Stimulated activated CD8-positive, alpha-beta memory T cell treated with anti-CD3 and anti-CD28 coated beads, Interleukin-12 subunit alpha, Interleukin-12 subunit beta, amount 100 ng/mL, for 24 hours (primary cell): ENCODE results near the gene SLC27A5.
"Not testable (repeated sequence)": the region's sequence is repeated elsewhere in the genome, so short reads cannot be mapped to it uniquely, and the experiment has no call there.

Source experiments
- DNase-seq: peaks from one replicate; pipeline ENCODE4 v3.0.0-alpha.2; 2020; ENCODE audit errors: extremely low read depth

SLC27A5 gene

DNA sequence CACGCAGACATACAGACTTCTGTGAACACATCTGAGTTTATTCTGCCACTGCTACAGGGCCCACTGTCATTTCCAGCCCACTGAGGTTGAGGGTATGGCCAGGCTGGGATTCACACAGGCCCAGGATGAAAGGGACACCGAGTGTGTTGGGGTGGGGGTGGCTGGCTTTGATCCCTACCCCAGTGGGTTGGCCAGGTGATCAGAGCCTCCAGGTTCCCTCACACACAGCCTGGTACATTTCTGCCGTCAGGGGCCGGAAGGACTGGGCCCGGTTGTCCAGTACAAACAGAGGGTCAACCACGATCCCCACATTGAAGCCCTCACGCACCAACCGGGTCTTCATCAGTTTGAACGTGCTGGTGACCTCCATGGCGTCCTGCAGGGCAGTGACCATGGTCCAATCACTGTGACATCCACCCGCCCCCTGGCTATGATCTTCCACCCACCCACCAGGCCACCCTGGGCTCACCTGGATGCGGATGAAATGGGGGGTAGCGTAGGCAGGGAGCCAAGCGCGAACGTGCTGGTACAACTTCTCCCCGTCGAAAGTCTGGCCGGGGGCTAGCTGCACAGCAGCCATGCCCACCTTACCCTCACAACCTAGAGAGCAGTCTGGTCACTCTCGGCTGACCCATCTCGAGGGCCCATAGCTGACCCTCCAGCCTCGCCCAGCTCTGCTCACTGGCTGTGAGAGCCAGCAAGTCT is 13.3 kb downstream of the SLC27A5 start:
- no peak for DNase-seq

DNA sequence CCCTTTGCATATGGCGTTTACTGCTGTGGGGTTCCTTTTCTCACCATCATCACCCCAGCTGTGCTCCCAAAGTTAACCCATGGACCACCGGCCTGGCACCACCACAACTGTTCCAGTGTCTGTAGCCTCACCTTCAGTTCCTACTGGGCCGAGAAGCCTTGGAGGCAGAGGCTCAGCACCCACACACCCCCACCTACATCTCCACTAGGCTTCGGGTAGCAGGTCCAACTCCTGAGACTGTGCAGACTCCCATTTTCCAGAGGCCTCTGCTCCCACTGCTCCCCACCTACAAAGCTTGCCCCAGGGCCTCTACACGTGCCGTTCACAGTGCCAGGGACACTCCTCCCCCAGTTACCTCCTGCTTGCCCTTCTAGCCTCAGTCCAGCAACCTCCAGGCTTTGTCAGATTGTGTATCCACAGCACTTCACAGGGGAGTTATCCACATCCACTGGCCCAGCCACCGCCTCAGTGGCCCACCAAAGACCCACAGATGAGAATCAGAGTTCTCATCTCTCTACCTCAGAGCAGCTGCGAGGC is 14.1 kb downstream of the SLC27A5 start:
- DNase-seq, result no peak

DNA sequence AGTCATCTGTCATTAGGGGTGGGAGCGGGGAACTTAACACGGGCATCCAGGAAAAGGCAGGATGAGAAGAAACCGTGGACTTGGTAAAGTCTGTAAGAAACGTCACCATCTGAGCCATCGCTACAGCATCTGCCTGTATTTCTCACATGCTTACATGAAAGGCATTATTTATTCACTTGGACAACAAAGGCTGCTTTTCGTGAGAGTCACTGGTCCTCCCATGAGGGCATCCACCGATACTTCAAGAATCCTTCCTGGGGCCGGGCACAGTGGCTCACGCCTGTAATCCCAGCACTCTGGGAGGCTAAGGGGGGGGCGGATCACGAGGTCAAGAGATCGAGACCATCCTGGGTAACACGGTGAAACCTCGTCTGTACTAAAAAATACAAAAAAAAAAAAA is 19.5 kb downstream of the SLC27A5 start:
- DNase-seq, result no peak

DNA sequence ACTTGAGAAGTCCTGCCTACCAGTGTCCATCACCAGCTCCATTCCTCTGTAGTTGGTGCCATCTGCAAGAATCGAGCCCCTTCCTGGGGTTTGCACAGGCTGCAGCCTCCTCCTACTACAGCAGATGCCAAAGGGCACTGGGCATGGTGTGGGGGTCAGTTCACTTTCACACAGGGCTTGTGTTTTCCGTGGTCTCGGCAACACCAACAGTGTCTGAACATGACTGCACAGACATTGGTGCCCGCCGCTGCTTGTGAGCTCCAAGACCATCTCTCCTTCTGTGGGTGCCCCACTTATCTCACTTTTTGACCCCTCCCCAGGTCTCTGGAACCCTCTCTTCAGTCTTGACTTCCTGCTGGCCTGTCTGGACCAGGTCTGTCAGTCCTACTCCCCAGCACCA is 20.4 kb downstream of the SLC27A5 start:
- DNase-seq, result no peak

DNA sequence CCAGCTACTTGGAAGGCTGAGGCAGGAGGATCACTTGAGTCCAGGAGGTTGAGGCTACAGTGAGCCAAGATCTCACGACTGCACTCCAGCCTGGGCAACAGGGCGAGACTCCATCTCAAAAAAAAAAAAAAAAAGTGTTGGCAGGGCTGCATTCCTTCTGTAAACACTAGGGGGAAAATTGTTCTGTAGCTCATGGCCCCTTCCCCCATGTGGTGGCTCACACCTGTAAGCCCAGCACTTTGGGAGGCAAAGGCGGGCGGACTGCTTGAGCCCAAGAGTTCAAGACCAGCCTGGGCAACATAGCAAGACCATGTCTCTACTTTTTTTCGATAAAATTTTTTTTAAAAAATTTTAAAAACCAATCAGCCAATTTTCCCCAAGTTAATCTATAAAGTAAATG is 27.4 kb downstream of the SLC27A5 start:
- not testable (repeated sequence) for DNase-seq

DNA sequence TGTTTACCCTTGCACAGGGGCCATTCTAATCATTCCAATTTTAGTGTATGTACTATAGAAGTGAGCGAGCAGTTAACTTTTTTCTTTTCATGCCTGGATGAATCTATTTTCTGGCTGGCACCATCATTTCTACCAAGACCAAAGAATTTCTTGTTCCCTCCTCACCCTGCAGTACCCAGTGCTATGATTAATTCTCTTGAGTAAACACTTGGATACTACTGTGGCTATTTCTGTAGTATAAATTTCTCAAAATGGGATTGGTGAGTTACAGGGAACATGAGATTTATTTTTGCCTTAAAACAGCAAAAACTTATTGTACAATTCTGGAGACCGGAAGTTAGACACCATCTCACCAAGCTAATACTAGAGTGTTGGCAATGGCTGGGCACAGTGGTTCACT is 28.0 kb downstream of the SLC27A5 start:
- DNase-seq, result no peak

DNA sequence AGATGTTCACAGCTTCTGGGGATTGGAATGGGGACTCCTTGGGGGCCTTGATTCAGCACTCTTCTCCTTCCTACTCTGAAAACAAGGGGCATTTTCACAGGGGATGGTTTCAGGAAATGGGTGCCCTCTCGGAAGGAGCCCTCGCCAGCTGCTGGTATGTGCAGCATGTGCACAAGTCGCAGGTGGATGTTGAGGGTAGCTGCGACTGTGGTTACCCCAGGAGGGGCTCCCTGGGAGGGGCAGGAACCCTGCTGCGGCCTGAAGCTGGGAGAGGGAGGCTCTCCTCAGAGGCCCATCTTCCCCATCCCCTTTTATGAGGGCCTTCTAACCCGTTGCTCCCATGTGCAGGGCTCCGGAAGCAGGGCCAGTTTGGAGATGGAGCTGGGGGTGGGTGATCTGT is 29.4 kb downstream of the SLC27A5 start:
- no peak for DNase-seq

DNA sequence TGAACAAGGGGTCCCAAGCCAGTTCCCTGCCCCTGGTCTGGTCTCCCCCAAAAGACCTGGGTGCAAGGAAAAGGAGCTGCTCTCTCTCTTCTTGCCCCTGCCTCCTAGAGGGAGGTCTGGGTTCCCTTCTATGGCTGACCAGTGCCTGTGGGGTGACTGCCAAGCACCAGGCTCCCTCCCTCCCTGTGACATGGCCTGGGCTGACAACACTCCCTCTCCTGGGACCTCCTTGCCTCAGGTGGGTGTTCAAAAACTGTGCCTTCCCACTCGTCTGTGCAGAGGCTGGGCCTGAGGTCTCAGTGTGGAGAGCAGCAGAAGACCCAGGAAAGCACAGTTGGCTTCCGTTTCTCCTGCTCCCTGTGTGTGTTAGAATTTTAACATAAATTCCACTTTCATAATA is 31.0 kb downstream of the SLC27A5 start:
- no peak for DNase-seq

DNA sequence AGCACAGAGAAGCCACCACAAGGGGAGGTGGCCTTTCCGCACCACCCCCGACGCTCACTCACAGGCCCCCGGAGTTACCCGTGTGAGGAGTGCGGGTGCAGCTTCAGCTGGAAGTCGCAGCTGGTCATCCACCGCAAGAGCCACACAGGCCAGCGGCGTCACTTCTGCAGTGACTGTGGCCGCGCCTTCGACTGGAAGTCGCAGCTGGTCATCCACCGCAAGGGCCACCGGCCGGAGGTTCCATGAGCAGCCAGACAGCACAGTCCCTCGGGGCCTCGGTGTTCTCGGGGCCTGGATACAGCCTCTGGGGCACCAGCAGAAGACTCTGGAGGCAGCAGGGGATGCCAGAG is 31.3 kb downstream of the SLC27A5 start:
- no peak for DNase-seq

DNA sequence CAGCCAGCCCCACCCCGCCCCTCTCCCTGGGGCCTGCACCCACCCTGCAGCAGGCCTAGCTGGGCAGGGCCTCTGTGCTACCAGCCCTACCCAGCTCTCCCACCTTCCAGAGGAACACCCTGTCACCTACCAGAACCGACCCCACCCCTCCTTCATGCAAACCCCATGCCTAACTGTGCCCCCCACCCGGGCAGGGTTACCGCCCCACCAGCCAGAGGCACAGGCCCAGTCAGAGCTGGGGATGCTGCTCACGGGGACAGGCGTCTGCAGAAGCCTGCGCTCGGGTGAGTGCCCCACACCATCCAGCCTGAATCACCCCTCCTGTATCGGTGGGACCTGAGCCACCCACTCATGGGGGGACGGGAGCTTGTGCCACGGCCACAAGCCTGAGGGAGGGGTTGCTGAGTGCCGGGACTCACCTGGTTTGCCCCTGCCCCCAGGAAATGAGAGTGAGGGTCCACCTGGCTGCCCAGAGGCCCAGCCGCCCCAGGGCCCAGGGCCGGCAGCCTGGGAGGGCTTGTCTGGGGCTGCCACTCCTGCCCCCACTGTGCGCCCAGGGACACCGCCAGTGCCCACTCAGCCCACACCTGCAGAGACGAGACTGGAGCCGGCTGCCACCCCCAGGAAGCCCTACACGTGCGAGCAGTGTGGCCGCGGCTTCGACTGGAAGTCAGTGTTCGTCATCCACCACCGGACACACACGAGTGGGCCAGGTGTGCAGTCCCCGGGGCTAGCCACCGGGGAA is 31.9 kb downstream of the SLC27A5 start:
- DNase-seq, result no peak

DNA sequence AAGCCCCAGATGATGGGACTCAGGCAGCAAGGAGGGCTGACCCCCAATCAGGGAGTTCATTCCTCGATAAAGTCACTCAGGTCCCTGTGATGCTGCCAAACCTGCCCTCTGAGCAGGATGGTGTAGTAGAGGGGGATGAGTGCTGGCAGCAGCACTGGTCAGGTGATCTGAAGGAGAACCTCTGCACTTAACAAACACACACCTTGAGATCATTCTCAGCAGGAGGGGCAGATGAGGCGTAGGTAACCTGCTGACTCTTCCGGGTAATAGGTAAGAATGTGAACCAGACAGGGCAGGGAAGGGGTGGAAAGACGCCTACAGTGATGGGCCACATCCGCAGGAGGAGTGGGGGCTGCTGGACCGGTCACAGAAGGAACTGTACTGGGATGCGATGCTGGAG is 32.5 kb downstream of the SLC27A5 start:
- DNase-seq, result no peak

DNA sequence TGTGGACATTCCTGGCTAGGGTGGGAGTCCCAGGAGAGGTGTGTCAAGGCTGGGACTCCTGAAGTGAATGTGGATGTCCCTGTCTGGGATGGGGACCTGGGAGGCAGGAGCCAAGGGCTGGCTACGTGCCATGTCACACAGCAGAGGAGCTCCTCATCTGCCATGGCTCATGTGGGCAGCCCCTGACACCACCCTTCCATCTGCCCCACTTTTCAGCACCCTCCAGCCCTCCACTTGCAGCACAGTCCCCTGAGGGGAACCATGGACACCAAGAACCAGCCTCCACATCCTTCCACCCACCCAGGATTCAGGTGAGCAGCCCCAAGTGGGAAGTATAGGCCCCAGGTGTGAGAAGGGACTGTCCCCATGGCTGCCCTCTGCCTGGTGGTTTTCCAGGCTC is 33.9 kb downstream of the SLC27A5 start:
- no peak for DNase-seq

DNA sequence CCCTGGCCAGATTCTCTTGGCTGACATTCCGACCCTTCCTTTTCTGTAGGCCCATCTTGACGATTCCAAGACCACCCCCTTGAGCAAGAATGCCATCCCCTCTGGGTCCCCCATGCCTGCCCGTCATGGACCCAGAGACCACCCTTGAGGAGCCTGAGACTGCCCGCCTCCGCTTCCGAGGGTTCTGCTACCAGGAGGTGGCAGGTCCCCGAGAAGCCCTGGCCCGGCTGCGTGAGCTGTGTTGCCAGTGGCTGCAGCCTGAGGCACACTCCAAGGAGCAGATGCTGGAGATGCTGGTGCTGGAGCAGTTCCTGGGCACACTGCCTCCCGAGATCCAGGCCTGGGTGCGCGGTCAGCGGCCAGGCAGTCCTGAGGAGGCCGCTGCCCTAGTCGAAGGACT is 34.7 kb downstream of the SLC27A5 start:
- DNase-seq, result no peak

DNA sequence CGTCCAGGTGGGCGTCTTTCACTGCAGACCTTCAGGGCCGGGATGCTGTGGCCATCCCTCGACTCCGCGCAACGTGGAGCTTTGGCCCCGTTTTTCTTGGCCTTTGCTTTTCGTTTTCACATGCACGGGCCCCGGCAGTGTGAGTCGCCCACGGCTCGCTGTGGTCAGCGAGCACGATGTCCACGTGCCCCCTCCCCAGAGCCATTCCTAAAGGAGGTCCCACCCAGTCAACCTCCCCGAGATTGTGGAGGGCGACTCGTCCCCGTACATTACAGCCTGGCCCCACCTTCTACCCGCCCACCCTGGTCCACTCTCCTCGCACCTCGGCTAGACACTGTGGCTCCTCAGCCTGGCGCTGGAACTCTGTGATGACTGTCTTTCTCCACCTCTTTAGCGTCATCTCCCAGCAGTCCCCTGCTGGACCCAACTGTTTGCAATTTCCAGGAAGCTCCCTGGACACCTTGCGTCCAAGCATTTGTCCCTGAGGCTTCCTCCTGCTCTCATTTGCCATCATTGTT is 35.2 kb downstream of the SLC27A5 start:
- no peak for DNase-seq

DNA sequence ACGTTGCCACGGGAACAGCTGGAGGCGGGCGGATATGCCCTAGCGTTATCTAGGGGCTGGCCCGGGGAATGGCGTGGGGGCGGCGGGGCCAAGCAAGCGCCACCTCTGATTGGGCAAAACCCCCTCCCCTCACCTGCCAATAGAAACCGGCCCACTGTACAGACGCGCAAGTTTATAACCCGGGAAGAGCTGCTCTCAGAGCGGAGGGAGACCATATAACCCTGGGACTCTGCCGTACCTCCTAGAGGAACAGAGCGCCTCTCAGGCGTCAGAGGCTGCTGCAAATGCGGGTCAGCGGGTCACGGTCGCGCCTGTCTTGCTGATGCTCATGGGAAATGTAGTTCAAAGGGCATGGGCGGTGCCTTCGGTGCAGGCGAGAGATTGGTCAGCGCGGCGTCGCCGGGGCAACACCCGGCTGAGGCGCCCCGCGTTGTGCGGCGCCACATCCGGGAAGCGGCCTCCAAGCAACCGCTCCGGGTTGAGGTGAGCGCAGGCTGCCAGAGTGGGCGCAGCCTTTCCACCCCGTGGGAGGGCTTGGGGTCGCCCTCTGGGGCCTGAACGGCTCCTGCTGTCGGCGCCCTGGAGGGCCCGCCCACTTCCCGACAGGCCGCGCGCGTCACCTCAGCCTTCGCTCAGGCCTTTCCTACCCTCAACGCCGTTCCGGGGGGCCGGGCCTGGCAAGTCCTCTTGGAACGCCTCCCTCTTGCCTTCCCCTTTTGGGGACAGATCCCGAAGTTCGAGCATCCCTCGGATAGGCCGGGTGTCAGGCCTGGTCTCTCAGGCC is 35.9 kb downstream of the SLC27A5 start, which contains the start of gene ZNF446:
Gene ZNF446 (plus strand): TSS at position 639 of the 784 bp plus-strand sequence. CDS start 867 bp downstream, outside the sequence.
- peak; percentile 92 for DNase-seq

DNA sequence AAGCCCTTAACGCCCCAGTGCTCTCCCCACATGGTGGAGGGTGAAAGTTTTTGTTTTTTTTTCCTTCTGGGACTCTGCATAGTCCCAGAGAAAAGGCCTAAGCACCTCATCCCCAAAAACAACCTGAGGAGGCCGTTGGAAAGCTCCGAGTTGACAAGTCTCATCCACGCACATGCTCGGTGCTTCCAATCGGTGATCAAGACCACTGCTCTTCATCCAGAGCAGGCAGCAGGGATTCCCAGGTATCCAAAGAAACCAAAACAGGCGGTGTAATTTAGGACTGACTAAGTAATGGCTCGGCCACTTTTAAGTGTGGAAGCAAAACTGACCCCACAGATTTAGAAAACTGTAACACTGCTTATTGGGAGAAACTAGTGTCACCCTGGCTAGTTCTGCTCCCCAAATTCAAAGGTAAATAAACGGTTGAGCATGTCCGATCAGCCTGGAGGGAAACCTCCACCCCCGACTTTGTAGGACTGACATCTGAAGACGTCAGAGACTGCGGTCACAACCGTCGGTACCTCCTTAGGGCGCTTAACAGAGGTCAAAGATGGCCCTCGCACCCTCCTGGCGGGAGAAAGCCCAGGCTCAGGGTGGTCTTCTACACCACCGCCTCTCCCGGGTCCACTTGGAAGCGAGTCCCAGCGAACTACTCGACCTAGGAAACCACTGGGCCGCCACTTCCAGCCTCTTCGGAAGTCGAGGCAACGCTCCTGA is 36.6 kb downstream of the SLC27A5 start:
- no peak for DNase-seq

DNA sequence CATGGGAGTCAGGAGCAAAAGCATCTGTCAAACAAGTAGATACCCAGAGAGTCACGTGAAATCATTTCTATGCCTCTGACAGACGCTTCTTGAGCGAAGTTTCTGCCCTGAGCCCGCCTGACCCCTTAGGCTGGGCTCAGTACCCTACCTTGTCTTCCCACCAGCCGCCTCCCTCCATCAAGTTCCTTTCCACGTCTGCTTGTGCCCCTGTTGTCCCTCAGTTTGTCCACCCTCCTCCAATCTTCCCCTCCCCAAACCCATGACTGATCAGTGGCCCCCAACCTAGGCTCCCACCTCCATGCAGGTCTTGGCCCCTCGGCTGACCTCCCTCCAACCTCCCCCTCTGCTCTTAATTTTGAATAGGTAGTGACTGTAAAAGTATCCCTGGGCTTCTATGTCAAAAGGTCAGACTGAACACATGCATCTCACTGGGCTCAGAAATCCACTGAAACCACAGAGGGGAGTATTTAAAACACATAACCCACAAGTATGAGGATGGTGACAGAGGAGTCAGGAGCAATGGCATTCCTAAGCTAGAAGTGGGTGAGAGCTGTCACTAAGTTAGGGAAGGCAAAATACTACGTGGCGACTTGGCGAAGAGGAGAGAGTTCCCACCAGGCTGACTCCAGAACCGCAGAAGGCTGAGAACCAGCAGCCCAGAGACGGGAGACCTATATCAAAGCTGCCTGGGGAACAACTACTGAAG is 37.3 kb downstream of the SLC27A5 start:
- no peak for DNase-seq

DNA sequence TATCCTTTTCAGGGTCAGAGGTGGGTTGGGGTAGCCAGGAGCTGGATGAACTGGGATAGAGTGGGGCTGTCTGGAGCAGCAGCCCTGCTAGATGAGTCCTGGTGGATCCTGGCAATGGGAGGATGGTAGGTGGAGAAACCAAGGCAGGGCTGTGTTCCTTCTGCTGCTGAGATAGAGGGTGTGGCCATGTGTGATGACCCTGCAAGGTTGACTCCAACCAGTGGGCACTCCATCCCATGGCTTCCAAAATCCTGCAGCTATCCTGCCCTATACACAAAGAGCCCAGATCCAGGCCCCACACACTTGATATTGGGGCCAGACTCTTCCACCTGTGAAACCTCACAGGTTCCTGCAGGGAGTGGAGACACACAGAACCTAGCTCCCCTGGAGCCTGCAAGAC is 38.0 kb downstream of the SLC27A5 start:
- DNase-seq, result no peak

DNA sequence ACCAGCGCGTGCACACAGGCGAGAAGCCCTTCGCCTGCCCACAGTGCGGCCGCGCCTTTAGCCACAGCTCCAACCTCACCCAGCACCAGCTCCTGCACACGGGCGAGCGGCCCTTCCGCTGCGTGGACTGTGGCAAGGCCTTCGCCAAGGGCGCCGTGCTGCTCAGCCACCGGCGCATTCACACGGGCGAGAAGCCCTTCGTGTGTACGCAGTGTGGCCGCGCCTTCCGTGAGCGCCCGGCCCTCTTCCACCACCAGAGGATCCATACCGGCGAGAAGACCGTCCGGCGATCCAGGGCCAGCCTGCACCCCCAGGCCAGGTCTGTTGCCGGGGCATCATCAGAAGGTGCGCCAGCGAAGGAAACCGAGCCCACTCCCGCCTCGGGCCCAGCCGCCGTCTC is 40.1 kb downstream of the SLC27A5 start:
- no peak for DNase-seq

DNA sequence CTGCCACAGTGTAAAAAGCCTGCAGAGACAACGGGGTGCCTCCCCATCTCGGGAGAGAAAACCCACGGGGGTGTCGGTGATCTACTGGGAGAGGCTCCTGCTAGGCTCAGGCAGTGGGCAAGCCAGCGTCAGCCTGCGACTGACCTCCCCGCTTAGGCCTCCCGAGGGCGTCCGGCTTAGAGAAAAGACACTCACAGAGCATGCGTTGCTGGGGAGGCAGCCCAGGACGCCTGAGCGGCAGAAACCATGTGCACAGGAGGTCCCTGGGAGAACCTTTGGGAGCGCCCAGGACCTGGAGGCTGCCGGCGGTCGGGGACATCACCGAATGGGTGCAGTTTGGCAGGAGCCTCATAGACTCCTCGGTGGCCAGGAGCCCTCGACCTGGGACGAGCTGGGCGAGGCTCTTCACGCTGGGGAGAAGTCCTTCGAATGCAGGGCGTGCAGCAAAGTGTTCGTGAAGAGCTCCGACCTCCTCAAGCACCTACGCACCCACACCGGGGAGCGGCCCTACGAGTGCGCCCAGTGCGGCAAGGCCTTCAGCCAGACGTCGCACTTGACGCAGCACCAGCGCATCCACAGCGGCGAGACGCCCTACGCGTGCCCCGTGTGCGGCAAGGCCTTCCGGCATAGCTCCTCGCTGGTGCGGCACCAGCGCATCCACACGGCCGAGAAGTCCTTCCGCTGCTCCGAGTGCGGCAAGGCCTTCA is 40.8 kb downstream of the SLC27A5 start:
- DNase-seq, result not testable (repeated sequence)
